ENCODE results near the gene ANKRD52. TPM values are rescaled to one million over a fixed set of nuclear protein-coding genes. Genes with fewer than 3 reads are reported as not detected.
A peak's percentile ranks its signal among the peaks of the same experiment; 100 is the strongest.

ANKRD52 gene
- total RNA-seq, 1 donor: 8.4 TPM

DNA sequence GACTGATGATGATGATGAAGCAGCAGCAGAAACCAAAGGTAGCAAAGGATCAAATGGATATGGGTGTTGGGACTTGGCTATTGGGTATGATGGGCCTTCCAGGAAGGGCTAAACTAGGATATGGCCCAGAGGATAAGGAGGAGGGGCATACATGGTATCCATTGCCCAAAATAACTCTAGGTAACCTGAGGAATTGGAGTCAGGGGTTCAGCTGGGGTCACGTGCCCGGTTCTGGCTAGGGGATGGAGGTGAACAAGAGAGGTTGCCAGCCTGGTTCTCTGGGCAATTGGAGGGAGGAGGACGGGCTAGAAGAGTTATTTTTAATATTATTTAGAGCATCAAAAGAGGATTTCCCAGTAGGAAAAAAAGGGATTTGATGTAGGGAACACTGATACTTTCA lies 2.7 kb upstream of the ANKRD52 start:
- Histone ChIP-seq H3K4me3 (ENCODE audit: low read length) (no peak overlapping the region), H3K9me3 (ENCODE audit: low read depth, low read length) (no peaks in the 10 kb centered on the region), H3K4me1 (ENCODE audit: insufficient read depth, low read length) (peaks cover 29% of the 10 kb centered on the region), H3K27me3 (ENCODE audit: insufficient read depth, low read length) (no peaks in the 10 kb centered on the region)

DNA sequence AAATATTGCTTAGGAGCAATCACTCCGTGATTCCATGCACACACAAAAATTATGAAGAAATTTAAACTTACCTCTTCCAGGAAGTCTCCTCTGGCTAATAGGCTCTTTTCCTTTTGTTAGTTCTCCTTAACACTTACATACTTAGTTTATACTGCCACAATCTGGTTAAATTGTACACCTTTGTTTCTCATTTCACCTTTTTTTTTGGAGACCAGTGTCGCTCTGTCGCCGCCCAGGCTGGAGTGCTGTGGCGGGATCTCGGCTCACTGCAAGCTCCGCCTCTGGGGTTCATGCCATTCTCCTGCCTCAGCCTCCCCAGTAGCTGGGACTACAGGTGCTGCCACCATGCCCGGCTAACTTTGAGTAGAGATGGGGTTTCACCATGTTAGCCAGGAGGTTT lies 2.2 kb upstream of the ANKRD52 start:
- no peaks in the 10 kb centered on the region for H3K9me3 ChIP-seq (ENCODE audit: low read depth, low read length)
- H3K4me1 ChIP-seq (ENCODE audit: insufficient read depth, low read length): peaks cover 27% of the 10 kb centered on the region
- no peak overlapping the region for H3K4me3 ChIP-seq (ENCODE audit: low read length)
- H3K27me3 ChIP-seq (ENCODE audit: insufficient read depth, low read length): no peaks in the 10 kb centered on the region

DNA sequence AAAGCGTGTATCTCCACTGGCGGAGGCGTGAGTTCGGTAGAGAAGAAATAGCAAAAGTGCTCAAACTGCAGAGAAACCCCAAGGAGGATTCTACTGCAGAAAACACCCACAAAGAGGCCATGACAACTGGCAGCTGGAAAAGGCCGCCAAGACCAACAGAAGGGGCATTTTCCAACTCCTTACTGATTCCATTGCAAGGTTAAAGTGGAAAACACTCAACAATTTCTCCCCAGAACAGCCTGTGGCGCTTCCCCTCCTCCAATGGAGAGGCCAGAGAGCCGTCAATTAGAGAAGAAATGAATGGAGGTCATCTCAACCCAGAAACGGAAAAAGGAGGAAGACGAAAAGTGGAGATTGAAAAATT lies 618 bp upstream of the ANKRD52 start:
- H3K9me3 ChIP-seq (ENCODE audit: low read depth, low read length): no peaks in the 10 kb centered on the region
- peak overlapping the region; percentile 66 for H3K4me3 ChIP-seq (ENCODE audit: low read length)
- H3K27me3 ChIP-seq (ENCODE audit: insufficient read depth, low read length): no peaks in the 10 kb centered on the region
- peaks cover 27% of the 10 kb centered on the region for H3K4me1 ChIP-seq (ENCODE audit: insufficient read depth, low read length)

DNA sequence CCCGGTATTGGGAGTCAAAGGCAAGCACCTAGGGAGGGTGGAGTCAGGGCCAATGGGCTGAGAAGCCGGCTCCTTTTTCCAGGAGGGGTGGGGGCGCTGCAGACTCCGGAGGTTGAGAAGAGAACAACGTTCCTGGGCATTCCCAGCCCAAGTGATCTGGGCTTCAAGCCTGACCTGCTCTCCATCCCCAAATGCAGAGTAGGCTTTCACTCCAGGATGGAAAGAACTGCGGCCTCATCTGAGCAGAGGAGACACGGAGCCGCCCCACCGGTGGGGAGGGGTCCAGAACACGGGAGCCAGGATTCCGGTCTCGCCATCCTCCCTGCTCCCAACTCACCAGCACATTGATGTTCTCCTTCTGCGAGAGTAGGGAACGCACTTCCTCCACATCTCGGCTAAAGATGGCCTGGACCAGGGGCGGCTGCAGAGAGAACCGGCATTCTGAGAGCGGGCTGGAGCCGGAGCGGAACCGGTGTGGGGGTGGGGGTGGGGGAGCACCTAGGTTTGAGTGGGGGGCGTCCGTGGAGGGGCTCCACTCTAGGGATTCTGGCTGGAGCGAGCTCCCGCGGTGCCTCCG lies 605 bp downstream of the ANKRD52 start:
- Histone ChIP-seq H3K27me3 (ENCODE audit: insufficient read depth, low read length) (no peaks in the 10 kb centered on the region), H3K9me3 (ENCODE audit: low read depth, low read length) (no peaks in the 10 kb centered on the region), H3K4me3 (ENCODE audit: low read length) (peak overlapping the region; percentile 66), H3K4me1 (ENCODE audit: insufficient read depth, low read length) (peaks cover 27% of the 10 kb centered on the region)

DNA sequence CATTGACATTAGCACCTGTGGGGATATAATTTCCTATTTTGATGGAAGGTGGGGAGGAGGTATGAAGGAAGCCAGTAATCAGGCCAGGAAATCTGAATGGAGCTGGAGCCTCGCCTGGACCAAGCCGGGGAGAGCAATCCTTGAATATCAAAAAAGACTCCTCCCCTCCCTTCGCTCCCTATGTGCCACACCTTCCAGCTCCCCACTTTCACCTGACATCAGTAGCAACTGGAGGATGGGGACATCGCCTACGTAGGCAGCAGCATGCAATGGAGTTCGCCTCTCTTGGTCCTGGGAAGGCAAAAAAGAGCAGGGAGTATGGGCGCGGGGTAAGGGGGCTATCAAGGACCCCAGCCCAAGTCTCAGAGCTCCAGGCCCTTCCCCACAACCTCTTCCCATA lies 1.1 kb downstream of the ANKRD52 start:
- Histone ChIP-seq H3K9me3 (ENCODE audit: low read depth, low read length) (no peaks in the 10 kb centered on the region), H3K4me1 (ENCODE audit: insufficient read depth, low read length) (peaks cover 27% of the 10 kb centered on the region), H3K4me3 (ENCODE audit: low read length) (peak overlapping the region; percentile 66), H3K27me3 (ENCODE audit: insufficient read depth, low read length) (no peaks in the 10 kb centered on the region)

DNA sequence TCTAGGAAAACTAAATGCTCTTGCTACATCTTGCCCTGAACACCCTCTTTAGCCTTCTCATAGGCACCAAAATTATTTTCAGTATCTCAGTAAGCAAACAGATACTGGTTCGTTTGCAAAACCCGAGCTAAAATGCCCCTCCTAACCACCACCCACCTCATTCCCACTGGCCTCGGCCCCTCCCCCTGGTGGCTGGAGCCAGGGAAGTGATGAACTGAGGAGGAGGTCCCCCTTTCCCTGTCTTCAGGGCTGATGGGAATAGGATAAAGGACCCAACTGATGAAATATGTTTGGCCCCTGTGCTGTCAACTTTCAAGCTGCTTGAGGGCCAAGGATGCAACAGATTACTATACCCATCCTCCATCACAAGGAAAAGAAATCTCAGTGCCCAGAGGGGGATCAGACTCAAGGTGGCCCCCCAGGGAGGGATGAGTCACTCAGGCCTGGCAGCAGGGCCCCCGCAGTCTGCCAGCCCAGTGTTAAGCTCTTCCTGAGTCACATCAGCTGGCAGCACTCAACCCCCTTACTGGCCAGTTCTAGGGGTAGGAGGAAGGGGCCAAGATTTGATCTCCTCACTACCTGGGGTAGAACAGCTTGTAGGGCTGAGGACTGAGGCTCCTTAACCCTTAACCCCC lies 1.7 kb downstream of the ANKRD52 start:
- Histone ChIP-seq H3K4me1 (ENCODE audit: insufficient read depth, low read length) (peaks cover 27% of the 10 kb centered on the region), H3K4me3 (ENCODE audit: low read length) (no peak overlapping the region), H3K27me3 (ENCODE audit: insufficient read depth, low read length) (no peaks in the 10 kb centered on the region), H3K9me3 (ENCODE audit: low read depth, low read length) (no peaks in the 10 kb centered on the region)

DNA sequence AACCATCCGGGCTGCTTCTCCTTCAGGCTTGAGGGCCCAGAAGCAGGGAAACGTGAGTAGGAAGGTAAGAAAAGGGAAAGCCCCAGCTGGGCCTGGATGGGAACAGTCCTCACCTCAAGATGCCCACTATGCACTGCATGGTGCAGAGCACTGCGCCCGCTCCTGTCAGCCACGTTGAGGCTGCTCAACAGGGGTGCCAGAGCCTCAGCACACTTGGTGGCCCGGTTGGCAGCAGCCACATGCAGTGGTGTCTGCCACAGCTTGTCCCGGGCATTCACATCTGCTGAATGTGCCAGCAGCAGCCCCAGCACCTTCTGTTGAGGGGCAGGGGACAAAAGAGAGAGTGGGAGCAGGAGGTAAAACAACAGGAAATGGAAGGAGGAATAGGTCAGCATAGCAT lies 2.5 kb downstream of the ANKRD52 start:
- Histone ChIP-seq H3K4me1 (ENCODE audit: insufficient read depth, low read length) (peaks cover 27% of the 10 kb centered on the region), H3K27me3 (ENCODE audit: insufficient read depth, low read length) (no peaks in the 10 kb centered on the region), H3K4me3 (ENCODE audit: low read length) (no peak overlapping the region), H3K9me3 (ENCODE audit: low read depth, low read length) (no peaks in the 10 kb centered on the region)

DNA sequence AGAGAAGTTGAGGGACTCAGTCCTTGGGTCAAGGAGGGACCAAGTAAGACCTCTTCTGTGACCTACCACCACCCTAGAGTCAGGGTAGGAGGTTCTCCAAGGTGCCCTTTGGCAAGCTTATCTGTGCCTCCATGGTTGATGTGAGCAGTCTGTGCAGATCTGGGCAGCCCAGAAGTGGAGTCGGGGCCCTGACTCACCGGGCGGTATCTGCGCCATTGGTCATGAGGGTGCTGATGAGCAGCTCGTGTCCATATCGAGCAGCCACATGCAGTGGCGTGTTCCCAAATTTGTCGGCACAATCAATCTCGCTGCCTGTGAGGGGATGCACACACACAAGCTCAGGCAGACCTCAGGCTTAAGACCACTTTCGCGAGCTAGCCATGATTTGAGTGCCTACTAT lies 5.1 kb downstream of the ANKRD52 start:
- Histone ChIP-seq H3K9me3 (ENCODE audit: low read depth, low read length) (no peaks in the 10 kb centered on the region), H3K4me3 (ENCODE audit: low read length) (no peak overlapping the region), H3K4me1 (ENCODE audit: insufficient read depth, low read length) (peaks cover 17% of the 10 kb centered on the region), H3K27me3 (ENCODE audit: insufficient read depth, low read length) (no peaks in the 10 kb centered on the region)

DNA sequence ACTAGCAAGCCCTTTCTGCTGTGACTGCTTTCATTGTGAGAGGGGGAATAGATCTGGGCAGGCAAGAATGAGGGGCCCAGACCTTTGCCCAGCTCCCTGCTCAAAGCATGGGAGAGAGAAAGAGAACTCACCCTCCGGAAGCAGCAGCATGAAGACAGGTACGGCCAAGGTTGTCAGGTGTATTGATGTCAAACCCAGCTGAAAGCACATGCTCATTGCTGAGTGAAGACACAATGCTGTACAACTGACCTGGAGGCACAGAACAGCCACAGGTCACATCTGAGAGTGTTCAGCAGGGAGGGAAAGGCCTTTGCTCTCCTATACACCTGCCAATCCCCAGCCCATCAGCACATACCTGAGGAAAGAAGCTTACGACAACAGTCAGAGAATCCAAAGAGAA lies 5.5 kb downstream of the ANKRD52 start:
- H3K9me3 ChIP-seq (ENCODE audit: low read depth, low read length): no peaks in the 10 kb centered on the region
- H3K4me3 ChIP-seq (ENCODE audit: low read length): no peak overlapping the region
- no peaks in the 10 kb centered on the region for H3K27me3 ChIP-seq (ENCODE audit: insufficient read depth, low read length)
- peaks cover 16% of the 10 kb centered on the region for H3K4me1 ChIP-seq (ENCODE audit: insufficient read depth, low read length)

DNA sequence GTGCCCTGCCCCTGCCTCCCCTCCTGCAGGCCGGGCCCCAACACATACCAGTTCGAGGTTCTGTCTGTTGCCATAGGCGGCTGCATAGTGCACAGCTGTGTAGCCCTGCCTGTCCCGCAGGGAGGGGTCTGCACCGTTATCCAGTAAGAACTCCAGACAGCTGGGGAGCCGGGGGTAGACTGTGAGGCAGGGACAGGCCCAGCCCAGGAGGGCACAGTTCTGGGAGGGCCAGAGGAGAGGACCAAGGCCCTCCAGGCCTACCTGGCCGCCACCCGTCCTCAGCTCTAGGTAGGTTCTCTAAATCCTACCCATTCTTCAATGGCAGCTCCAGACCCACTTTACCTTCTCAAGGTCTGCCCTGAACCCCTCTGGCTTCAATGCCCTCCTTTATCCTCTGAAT lies 9.5 kb downstream of the ANKRD52 start:
- no peaks in the 10 kb centered on the region for H3K4me1 ChIP-seq (ENCODE audit: insufficient read depth, low read length)
- H3K4me3 ChIP-seq (ENCODE audit: low read length): no peak overlapping the region
- no peaks in the 10 kb centered on the region for H3K9me3 ChIP-seq (ENCODE audit: low read depth, low read length)
- no peaks in the 10 kb centered on the region for H3K27me3 ChIP-seq (ENCODE audit: insufficient read depth, low read length)

DNA sequence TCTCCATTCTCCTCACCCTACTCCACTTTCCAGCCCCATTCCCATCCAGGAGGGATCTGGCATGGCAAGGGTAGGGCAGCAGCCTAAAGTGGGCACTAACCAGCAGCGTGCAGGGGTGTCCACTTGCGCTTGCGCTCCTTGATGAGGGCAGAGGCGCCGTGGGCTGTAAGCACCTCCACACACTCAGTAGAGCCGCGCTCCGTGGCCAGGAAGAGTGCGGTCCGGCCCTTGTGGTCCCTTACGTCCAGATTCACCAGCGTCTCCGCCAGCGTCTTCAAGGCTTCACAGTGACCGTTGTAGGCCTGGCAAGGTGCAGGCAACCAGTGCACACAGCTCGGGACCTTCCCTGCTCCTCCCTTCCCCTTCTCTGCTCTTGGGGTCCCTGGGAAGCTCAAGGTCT lies 10.3 kb downstream of the ANKRD52 start:
- H3K9me3 ChIP-seq (ENCODE audit: low read depth, low read length): no peaks in the 10 kb centered on the region
- H3K4me1 ChIP-seq (ENCODE audit: insufficient read depth, low read length): no peaks in the 10 kb centered on the region
- no peaks in the 10 kb centered on the region for H3K27me3 ChIP-seq (ENCODE audit: insufficient read depth, low read length)
- H3K4me3 ChIP-seq (ENCODE audit: low read length): no peak overlapping the region

DNA sequence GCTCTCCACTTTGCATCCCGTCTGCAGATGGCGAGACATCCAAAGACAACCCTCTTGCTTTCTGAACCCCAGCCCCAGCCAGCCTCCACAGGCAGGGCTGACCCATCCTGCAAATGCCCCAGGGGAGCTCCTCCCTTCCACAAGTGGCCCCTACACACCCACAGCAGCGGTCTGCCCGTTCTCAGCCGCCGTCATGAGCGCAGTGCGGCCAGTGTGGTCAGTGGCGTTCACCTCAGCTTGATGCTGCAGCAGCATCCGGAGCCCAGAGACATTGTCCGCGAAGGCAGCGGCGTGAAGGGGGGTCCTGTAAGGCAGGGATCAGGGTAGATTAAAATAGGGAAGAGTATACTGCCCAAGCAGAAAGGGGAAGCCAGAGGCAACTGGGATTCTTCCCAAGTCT lies 13.7 kb downstream of the ANKRD52 start:
- no peaks in the 10 kb centered on the region for H3K9me3 ChIP-seq (ENCODE audit: low read depth, low read length)
- no peak overlapping the region for H3K4me3 ChIP-seq (ENCODE audit: low read length)
- H3K27me3 ChIP-seq (ENCODE audit: insufficient read depth, low read length): no peaks in the 10 kb centered on the region
- H3K4me1 ChIP-seq (ENCODE audit: insufficient read depth, low read length): no peaks in the 10 kb centered on the region

DNA sequence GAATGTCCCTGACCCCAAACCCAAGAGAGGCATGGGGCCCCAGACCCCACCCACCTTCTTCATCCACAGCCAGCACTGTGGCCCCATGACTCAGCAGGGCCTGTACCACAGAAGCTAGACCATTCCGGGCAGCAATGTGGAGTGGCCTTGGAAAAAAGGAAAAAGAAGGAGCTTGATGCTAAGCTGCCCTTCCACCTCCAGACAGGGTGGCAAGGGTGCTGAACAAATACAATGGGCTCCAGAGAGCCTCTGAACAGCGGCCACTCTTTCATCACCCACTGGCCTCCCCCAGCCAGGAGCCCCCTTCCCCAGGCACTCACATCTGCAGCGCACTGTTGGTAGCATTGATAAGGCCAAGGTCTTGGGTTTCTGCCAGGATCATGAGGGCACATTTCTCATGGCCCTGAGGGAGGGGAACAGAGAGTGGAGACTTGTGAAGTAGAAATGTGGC lies 14.4 kb downstream of the ANKRD52 start:
- no peaks in the 10 kb centered on the region for H3K4me1 ChIP-seq (ENCODE audit: insufficient read depth, low read length)
- no peaks in the 10 kb centered on the region for H3K27me3 ChIP-seq (ENCODE audit: insufficient read depth, low read length)
- no peaks in the 10 kb centered on the region for H3K9me3 ChIP-seq (ENCODE audit: low read depth, low read length)
- no peak overlapping the region for H3K4me3 ChIP-seq (ENCODE audit: low read length)

DNA sequence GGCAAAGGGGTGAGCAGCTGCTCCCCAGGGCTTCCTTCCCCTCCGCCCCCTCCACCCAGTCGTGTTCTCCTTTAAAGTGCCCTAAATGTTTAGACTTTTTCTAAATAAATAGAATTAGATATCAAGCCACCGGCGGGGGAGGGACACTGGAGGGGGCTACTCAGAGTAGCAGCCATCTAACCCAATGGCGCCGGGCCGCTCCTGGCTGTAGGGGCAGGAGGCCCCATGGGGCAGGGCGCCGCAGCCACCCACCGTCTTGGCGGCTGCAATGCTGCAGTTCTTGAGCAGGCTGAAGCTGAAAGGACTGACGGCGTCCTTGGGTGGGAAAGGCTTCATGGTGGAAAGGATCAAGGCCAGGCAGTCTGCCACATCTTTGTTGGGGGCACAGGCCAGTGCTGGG lies 15.2 kb downstream of the ANKRD52 start:
- no peak overlapping the region for H3K4me3 ChIP-seq (ENCODE audit: low read length)
- no peaks in the 10 kb centered on the region for H3K4me1 ChIP-seq (ENCODE audit: insufficient read depth, low read length)
- no peaks in the 10 kb centered on the region for H3K27me3 ChIP-seq (ENCODE audit: insufficient read depth, low read length)
- no peaks in the 10 kb centered on the region for H3K9me3 ChIP-seq (ENCODE audit: low read depth, low read length)

DNA sequence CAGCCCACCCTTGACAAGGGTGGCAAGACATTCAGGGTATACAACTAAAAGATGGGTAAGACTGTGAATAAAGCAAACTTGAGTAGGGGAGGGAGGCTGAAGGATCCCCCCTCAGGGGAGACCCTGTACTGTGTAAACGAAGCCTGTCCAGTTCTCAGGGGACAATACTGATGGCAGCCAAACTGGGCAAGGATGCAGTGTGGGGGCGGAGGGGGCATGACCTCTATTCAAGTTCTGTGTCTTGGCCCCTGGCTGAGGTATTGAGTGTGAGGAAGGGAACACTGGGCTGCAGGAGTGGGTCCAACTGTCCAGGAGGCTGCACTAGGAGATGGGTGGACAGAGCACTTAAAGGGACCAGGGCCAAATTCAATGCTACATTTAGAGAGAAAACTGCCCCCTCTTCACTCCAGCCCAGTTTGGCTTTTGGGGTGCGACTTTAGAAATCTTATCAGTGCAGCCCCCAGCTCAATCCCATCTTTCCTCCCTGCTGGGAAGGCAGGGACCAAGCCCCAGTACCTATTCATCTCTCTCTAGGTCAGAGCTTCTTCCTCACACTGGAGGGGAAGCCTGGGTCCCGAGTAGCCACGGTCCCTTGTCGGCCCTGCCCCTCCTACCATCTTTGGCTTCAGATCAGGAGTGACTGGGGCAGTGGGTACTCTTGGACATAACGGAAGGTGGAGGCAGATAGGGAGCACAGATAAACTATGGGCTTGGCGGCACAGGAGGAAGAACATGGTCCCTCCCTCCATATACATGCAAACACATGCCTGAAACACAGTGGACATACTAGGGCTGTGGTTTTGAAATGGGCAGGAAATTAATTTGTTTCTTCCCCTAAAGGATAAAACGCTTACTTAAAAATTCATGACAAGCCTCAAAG lies 16.5 kb downstream of the ANKRD52 start:
- Histone ChIP-seq H3K4me3 (ENCODE audit: low read length) (no peak overlapping the region), H3K27me3 (ENCODE audit: insufficient read depth, low read length) (no peaks in the 10 kb centered on the region), H3K9me3 (ENCODE audit: low read depth, low read length) (no peaks in the 10 kb centered on the region), H3K4me1 (ENCODE audit: insufficient read depth, low read length) (no peaks in the 10 kb centered on the region)

Measured in mononuclear cell (primary cell).